Activated T-helper 17 cell treated with anti-CD3 and anti-CD28 coated beads, Interleukin-2, amount 50 U/mL, for 72 hours (primary cell): ENCODE results near the gene PHF3. TPM values are rescaled to one million over a fixed set of nuclear protein-coding genes. Genes with fewer than 3 reads are reported as not detected.
A peak's percentile ranks its signal among the peaks of the same experiment; 100 is the strongest.

Source experiments
- ATAC-seq: fragments of 150-1000 bp; cut with Tn5 transposase; replicated peaks from 2 replicates; pipeline ENCODE4 v1.10.0; 2021; ENCODE audit warnings: mild to moderate bottlenecking, moderate library complexity
- H3K27ac Mint-ChIP-seq: one replicate; pipeline ENCODE4 v1.8.0; 2022; ENCODE audit warnings: mixed read lengths
- H3K27me3 Mint-ChIP-seq: one replicate; pipeline ENCODE4 v1.8.0; 2022; ENCODE audit warnings: mixed read lengths
- H3K36me3 Mint-ChIP-seq: one replicate; pipeline ENCODE4 v1.8.0; 2022; ENCODE audit warnings: low read depth, mild to moderate bottlenecking, mixed read lengths
- H3K4me1 Mint-ChIP-seq: one replicate; pipeline ENCODE4 v1.8.0; 2022; ENCODE audit warnings: mixed read lengths
- H3K4me3 Mint-ChIP-seq: one replicate; pipeline ENCODE4 v1.8.0; 2022; ENCODE audit warnings: mild to moderate bottlenecking, mixed read lengths
- H3K9me3 Mint-ChIP-seq: one replicate; pipeline ENCODE4 v1.8.0; 2022; ENCODE audit warnings: mixed read lengths
- total RNA-seq, 2 donors: library from RNA; stranded (reverse); gene quantifications; one replicate each; pipeline ENCODE4 v1.2.3, GENCODE V29; 2022

Gene PHF3
- total RNA-seq, 2 donors from 2014 or later = 45.3 to 91.4 TPM

DNA sequence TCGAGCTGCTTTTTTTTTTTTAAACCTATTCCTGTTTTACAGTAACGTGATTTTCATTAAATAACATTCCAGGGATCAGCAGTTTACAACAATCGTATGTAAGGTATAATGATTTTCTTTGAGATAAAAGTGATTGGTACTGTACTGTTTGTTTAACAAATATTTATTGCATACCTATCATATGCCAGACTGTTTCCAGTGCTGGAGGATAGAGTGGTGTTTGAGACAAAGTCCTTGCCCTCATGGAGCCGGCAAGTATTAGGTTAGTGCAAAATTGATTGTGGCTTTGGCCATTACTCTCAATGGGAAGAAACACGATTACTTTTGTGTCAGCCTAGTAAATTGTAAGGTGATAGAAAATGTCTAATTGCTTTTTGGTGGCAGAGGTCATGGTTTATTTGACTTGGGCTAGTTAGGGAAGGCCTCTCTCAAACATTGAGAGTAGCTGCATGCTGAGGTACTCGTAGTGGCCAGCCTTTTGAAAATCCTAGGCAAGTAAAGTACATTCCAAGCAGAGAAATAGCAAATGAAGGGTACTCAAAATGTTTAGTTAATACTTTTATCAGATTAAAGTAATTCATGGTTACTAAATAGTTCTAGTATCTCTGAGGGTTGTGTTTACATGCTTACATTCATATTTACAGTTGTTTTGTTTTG, 35.6 kb downstream of the PHF3 start:
- H3K9me3 Mint-ChIP-seq = no peaks in the 10 kb centered on the region
- no peak for ATAC-seq
- no peaks in the 10 kb centered on the region for H3K27me3 Mint-ChIP-seq
- H3K36me3 Mint-ChIP-seq = peaks cover 29% of the 10 kb centered on the region
- H3K4me1 Mint-ChIP-seq = peaks cover 4% of the 10 kb centered on the region
- H3K4me3 Mint-ChIP-seq = no peak overlapping the region
- no peak overlapping the region for H3K27ac Mint-ChIP-seq

DNA sequence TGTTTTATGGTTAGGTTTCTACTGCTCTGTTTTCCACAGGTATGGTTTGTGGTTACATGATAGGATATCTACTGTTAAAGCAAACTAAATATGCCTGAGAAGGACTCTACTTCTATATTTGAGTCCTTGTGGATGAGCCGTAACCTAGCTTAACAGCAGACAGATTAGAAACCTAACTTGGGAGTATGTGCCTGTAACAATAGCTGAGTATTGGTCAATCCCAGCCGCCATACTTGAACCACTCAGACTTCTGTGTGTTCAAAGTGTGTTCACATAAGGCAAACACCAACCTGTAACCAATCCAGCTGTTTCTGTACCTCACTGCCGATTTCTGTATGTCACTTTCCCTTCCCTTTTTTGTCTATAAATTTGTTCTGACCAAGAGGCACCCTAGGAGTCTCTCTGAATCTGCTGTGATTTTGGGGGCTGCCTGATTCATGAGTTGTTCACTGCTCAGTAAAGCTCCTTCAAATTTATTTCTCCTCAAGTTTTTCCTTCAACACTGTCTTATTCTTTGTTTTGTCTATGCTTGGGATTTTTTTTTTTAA, 37.1 kb downstream of the PHF3 start:
- no peaks in the 10 kb centered on the region for H3K27me3 Mint-ChIP-seq
- H3K9me3 Mint-ChIP-seq = no peaks in the 10 kb centered on the region
- peaks cover 29% of the 10 kb centered on the region for H3K36me3 Mint-ChIP-seq
- H3K4me1 Mint-ChIP-seq = peaks cover 2% of the 10 kb centered on the region
- ATAC-seq = no peak
- H3K4me3 Mint-ChIP-seq = no peak overlapping the region
- no peak overlapping the region for H3K27ac Mint-ChIP-seq

DNA sequence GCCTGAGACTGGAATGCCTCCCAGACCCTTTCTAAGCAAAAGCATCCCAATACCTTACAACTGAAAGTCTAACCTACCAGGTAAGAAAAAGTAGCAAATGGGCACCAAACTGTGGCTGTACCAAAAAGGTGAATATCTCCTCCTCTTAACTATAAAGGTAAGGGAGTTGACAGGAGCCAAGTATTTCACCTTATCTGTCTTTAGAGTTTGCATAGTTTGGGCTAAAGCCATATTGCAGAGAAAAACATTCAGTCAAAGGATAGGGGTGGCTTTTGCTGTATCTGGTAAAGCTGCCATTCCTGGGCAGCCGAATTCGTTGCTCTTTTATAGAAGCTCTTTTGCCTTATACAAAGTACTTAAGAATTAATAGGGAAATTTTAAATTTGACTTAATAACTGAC, 38.1 kb downstream of the PHF3 start:
- Mint-ChIP-seq H3K27ac (no peak overlapping the region), H3K4me1 (no peaks in the 10 kb centered on the region), H3K36me3 (peaks cover 29% of the 10 kb centered on the region), H3K27me3 (no peaks in the 10 kb centered on the region), H3K4me3 (no peak overlapping the region), H3K9me3 (no peaks in the 10 kb centered on the region)
- ATAC-seq = no peak

DNA sequence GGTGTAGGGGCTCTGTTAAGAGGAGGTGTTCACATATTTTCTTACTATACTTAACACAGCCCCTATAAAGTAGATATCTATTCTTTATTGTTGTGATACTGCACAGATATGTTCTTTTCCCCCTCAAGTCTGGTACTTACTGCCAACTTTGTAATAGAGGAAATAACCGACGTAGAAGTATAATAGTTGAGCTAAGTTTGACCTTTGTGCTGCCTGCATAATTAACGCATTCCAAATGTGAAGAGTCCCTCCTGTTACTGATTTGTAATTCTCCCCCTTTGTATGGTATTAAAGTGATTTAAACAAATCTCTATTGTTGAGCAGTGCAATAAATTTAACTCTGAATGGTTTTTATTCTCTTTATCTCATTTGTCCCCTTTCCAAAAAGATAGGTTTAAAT, 39.0 kb downstream of the PHF3 start:
- Mint-ChIP-seq H3K27ac (no peak overlapping the region), H3K9me3 (no peaks in the 10 kb centered on the region), H3K4me1 (peaks cover 4% of the 10 kb centered on the region), H3K4me3 (no peak overlapping the region), H3K27me3 (no peaks in the 10 kb centered on the region), H3K36me3 (peaks cover 36% of the 10 kb centered on the region)
- ATAC-seq = no peak

DNA sequence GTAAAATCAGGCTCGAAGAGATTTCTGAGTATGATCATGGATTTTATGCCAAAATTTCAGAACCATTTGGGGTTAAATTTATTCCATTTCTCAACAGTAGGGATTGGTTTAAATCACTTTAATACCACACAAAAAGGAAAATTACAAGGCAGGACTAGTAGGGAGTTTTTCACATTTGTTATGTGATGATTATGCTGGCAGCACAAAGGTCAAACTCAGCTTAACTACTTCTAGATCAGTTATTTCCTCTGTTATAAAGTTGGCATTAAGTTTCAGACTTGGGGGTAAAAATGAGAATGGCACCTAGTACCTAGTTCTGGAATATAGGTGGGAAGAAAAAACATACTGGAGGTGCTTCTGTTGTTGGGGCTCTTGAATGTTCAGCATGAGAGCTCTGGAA, 39.5 kb downstream of the PHF3 start:
- Mint-ChIP-seq H3K4me3 (no peak overlapping the region), H3K27me3 (no peaks in the 10 kb centered on the region), H3K27ac (no peak overlapping the region), H3K36me3 (peaks cover 40% of the 10 kb centered on the region), H3K9me3 (no peaks in the 10 kb centered on the region), H3K4me1 (peaks cover 4% of the 10 kb centered on the region)
- ATAC-seq = no peak

DNA sequence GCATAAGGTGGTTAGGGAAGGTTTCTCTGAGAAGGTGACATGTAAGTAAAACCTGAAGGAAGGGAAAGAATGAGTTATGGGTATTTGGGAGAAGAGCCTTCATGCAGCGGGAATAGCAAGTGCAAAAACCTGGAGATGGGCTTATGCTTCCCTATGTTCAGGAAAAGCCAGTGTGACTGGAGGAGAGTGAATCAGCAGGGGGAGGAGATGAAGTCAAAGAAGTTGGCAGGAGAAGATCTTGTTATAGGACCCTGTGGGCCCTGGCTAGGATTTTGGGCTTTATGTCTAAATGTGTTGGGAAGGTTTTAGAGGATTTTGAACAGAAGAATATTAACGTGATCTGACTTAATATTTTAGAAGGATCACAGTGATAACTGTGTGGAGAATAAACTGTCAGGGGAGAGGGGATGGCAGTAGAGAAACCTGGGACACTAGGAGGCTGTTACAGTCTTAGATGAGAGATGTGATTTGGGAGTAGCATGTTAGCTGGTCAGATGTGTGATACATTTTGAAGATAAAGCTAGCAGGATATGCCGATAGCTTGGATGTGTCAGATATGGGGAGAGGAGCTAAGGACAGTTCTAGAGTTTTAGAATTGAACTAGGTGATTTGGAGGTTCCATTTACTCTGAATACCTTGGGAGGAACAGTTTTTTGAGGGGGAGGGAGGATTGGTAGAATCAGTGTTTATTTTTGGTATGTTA, 41.0 kb downstream of the PHF3 start:
- ATAC-seq = no peak
- Mint-ChIP-seq H3K9me3 (no peaks in the 10 kb centered on the region), H3K36me3 (peaks cover 40% of the 10 kb centered on the region), H3K4me3 (no peak overlapping the region), H3K27me3 (no peaks in the 10 kb centered on the region), H3K4me1 (peaks cover 15% of the 10 kb centered on the region), H3K27ac (no peak overlapping the region)

DNA sequence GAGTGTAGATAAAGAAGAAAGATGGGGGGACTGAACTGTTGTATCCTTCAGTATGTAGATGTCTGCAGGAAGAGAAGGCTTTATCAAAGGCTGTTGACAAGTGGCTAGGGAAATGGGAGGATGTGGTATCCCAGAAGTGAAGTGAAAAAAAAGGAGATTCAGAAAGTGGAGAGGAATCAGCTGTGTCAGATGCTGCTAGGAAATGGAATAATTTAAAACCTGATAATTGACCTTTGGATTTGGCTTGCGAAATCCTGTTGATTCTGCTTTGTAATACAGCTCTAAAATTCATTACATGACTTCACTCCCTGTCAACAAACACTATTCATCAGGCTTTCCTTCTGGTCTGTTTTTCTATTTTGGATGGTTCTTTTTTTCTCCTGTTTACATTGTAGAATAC, 41.7 kb downstream of the PHF3 start:
- H3K27me3 Mint-ChIP-seq = no peaks in the 10 kb centered on the region
- H3K4me1 Mint-ChIP-seq = peaks cover 15% of the 10 kb centered on the region
- no peak overlapping the region for H3K27ac Mint-ChIP-seq
- no peaks in the 10 kb centered on the region for H3K9me3 Mint-ChIP-seq
- H3K4me3 Mint-ChIP-seq = no peak overlapping the region
- ATAC-seq = no peak
- peaks cover 45% of the 10 kb centered on the region for H3K36me3 Mint-ChIP-seq

DNA sequence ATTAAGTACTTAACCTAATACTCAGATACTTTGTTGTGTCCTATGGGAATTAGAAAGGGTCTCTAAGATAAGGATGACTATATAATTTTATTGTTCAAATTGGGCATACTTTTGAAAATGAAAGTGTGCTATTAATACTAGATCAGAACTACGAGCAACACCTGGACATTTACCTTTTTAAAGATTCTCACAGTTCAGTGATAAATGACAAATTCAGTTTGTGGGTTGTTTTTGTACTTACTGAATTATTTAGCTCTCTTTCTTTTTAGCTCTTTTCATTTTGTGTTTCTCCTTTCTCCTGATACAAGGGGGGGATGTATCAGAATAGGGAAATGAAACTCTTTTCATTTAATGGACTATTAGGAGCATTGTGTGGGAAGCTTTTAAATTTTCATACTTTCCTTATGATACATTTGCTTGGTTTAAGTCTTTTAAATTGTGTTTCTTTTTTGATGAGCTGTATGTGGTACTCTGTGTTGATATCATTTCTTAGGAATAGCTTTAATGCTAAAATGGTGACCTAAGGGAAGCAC, 47.5 kb downstream of the PHF3 start:
- Mint-ChIP-seq H3K9me3 (no peaks in the 10 kb centered on the region), H3K4me1 (peaks cover 25% of the 10 kb centered on the region), H3K27me3 (no peaks in the 10 kb centered on the region), H3K36me3 (peaks cover 78% of the 10 kb centered on the region), H3K27ac (no peak overlapping the region), H3K4me3 (no peak overlapping the region)
- no peak for ATAC-seq

DNA sequence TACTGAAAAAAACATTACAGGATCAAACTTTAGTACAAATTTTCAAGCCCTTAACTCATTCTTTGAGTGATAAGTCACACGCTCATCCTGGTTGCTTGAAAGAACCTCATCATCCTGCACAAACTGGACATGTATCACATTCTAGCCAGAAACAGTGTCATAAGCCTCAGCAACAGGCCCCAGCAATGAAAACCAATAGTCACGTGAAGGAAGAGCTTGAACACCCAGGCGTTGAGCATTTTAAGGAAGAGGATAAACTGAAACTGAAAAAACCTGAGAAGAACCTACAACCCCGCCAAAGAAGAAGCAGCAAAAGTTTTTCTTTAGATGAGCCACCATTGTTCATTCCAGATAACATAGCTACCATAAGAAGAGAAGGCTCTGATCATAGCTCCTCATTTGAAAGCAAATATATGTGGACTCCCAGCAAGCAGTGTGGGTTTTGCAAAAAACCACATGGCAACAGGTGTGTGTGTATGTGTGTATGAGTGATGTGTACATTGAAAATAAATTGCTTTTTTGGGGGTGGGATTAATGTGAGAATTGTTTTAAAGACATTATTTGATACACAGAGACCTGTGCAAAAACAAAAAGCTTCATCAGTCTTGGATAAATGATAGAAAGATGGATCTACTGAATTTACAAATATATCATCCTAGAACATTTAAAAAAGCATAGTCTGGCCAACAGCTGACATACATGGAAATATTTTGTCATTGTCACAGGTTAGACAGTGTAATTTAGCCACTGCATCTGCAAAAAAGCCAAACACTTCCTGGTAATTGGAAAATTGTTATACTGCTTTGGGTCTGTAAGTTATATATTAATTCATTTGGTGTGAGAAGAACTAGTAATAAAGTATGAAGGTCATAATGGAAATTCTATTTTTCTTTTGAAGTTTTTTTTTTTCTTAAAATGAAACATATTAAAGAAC, 50.1 kb downstream of the PHF3 start:
- ATAC-seq = no peak
- H3K4me3 Mint-ChIP-seq = no peak overlapping the region
- H3K36me3 Mint-ChIP-seq = peaks cover 77% of the 10 kb centered on the region
- peaks cover 22% of the 10 kb centered on the region for H3K4me1 Mint-ChIP-seq
- no peaks in the 10 kb centered on the region for H3K9me3 Mint-ChIP-seq
- no peaks in the 10 kb centered on the region for H3K27me3 Mint-ChIP-seq
- H3K27ac Mint-ChIP-seq = no peak overlapping the region

DNA sequence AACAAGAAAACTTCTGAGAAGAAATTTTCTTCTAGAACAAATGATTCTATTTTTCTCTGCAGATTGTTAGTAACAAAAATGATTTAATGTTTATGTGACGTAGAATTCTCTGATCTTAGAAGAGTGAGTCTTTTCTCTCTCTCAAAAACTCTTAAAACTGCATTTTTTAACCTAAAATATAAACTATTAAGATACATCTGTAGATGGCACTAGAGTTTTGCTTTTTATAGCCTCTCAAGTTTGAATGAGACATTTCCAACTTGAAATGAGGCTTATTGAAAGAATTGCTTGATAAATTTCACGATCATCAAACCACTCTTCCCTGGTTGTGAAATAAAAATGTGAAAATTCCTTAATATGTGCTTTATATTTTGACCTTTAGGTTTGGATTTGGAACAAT, 53.8 kb downstream of the PHF3 start:
- Mint-ChIP-seq H3K27ac (no peak overlapping the region), H3K27me3 (no peaks in the 10 kb centered on the region), H3K36me3 (peaks cover 73% of the 10 kb centered on the region), H3K4me1 (peaks cover 11% of the 10 kb centered on the region), H3K9me3 (no peaks in the 10 kb centered on the region), H3K4me3 (no peak overlapping the region)
- ATAC-seq = no peak

DNA sequence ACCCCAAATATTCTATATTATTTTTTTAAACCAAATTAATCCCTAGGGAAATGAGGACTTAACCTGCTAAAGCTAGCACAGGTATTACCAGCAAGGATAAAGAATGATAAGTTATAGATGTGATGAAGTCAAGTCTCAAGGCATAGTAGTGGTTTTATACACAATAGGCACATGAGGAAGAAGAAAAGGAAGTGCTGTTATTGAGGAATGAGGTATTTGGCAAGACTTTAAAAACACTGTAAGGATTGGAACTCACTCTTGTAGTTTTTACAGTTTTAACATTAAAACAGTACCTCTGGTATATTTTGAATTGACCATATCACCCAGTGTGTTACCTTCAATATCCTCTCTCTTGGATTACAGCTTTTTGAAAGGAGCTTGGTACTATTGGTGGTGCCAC, 54.6 kb downstream of the PHF3 start:
- H3K4me3 Mint-ChIP-seq = no peak overlapping the region
- peaks cover 11% of the 10 kb centered on the region for H3K4me1 Mint-ChIP-seq
- H3K27me3 Mint-ChIP-seq = no peaks in the 10 kb centered on the region
- peaks cover 73% of the 10 kb centered on the region for H3K36me3 Mint-ChIP-seq
- H3K9me3 Mint-ChIP-seq = no peaks in the 10 kb centered on the region
- no peak overlapping the region for H3K27ac Mint-ChIP-seq
- ATAC-seq = no peak

DNA sequence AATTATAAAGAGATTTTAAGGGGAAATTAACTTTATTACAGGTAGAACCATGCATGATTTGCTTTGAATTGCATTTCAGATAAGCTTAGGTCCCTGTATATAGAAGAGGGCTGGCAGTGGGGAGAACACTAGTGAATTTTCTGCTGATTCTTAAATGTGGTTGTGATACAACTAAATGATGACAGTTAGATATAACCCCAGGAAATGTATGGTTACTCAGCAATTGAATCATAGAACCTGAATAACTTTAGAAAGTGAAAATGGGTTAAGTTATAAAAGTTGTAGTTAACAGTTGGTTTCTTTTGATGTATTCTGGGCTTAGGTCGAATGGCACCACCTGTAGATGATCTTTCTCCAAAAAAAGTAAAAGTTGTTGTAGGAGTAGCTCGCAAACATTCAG, 70.1 kb downstream of the PHF3 start:
- peaks cover 100% of the 10 kb centered on the region for H3K36me3 Mint-ChIP-seq
- ATAC-seq = peak; percentile 75
- H3K9me3 Mint-ChIP-seq = no peaks in the 10 kb centered on the region
- H3K4me3 Mint-ChIP-seq = no peak overlapping the region
- H3K27me3 Mint-ChIP-seq = no peaks in the 10 kb centered on the region
- H3K4me1 Mint-ChIP-seq = peaks cover 17% of the 10 kb centered on the region
- peak overlapping the region; percentile 42 for H3K27ac Mint-ChIP-seq

DNA sequence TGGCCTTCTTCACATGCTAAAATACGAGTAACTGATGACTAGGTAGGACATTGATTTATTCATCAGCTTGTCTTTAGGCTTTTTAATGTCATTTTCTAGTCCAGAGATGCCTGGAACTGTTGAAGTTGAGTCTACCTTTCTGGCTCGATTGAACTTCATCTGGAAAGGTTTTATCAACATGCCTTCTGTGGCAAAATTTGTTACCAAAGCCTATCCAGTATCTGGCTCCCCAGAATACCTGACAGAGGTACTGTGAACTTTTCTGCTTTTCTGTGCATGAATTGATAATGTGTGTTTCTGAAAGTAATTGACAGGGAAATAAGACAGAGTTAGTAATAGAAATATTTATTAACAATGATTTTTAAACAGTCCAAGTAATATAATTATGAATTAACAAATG, 71.0 kb downstream of the PHF3 start:
- peaks cover 17% of the 10 kb centered on the region for H3K4me1 Mint-ChIP-seq
- peaks cover 100% of the 10 kb centered on the region for H3K36me3 Mint-ChIP-seq
- ATAC-seq = no peak
- no peak overlapping the region for H3K4me3 Mint-ChIP-seq
- H3K27me3 Mint-ChIP-seq = no peaks in the 10 kb centered on the region
- no peaks in the 10 kb centered on the region for H3K9me3 Mint-ChIP-seq
- H3K27ac Mint-ChIP-seq = no peak overlapping the region

DNA sequence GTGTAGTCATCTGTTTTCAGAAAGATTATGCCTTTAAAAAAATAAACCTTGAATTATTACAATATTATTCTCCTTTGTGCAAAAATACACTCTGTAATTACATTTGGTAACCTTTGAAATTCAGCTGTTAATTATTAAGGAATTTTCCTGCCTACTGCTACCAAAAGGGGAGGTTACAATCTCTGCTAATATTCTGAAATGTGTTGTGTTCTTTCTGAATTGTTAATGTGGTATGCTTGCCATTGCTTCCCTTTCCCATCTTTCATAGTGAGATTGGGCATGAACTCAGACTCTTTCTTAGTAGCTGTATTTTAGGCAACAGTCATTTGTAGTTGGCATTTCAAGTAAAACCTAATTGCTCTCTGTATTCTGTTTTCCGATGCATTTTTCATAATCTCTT, 73.0 kb downstream of the PHF3 start:
- Mint-ChIP-seq H3K4me1 (peaks cover 23% of the 10 kb centered on the region), H3K36me3 (peaks cover 100% of the 10 kb centered on the region), H3K27me3 (no peaks in the 10 kb centered on the region), H3K9me3 (no peaks in the 10 kb centered on the region), H3K4me3 (no peak overlapping the region), H3K27ac (no peak overlapping the region)
- ATAC-seq = no peak
